ENCODE data around the gene GH2. TPM values are rescaled to one million over a fixed set of nuclear protein-coding genes. Genes with fewer than 3 reads are reported as not detected.

GH2 gene
- total RNA-seq, 1 donor from 2014 or later, result not detected

- intact Hi-C loops (cut with micrococcal nuclease), result loop anchor here (1.0 to 10.0 kb wide), 12 partner anchors 15 to 1132 kb away; partner anchors contain the start of genes CCDC47, CEP95, DCAF7 and DDX5
Measured at GRCh38 chr17:63842540-63843386, 39.0 kb downstream of the GH2 start, which contains the start of gene SMARCD2. SMARCD2 (minus strand) TSS chr17:63842685; CDS start chr17:63842674, 11 bp downstream.

GRCh38 chr17:63842173-63842539 is 39.6 kb downstream of the GH2 start:
- intact Hi-C loops (cut with micrococcal nuclease), result loop anchor here (2.0 to 10.0 kb wide), 5 partner anchors 179 to 1133 kb away; partner anchors contain the start of genes CEP95, DCAF7, DDX5 and ICAM2

GRCh38 chr17:63841350-63842172 is 40.2 kb downstream of the GH2 start:
- intact Hi-C loops (cut with micrococcal nuclease), result loop anchor here (2.0 to 10.0 kb wide), 5 partner anchors 179 to 1133 kb away; partner anchors contain the start of genes CEP95, DCAF7, DDX5 and ICAM2

GRCh38 chr17:63840591-63841349 is 41.0 kb downstream of the GH2 start:
- intact Hi-C loops (cut with micrococcal nuclease), result loop anchor here (5.0 to 10.0 kb wide), 3 partner anchors 288 to 1134 kb away; partner anchors contain the start of gene DCAF7

GRCh38 chr17:63838631-63839171 is 43.0 kb downstream of the GH2 start:
- intact Hi-C loops (cut with micrococcal nuclease), result loop anchor here (1.0 kb wide), 1 partner anchor 7 kb away; no protein-coding TSS in a partner anchor

- intact Hi-C loops (cut with micrococcal nuclease), result no loop called here
Measured at GRCh38 chr17:63837962-63838600, 43.7 kb downstream of the GH2 start.

GRCh38 chr17:63837480-63837879 is 44.3 kb downstream of the GH2 start:
- intact Hi-C loops (cut with micrococcal nuclease), result no loop called here

GRCh38 chr17:63836811-63837210 is 44.9 kb downstream of the GH2 start:
- intact Hi-C loops (cut with micrococcal nuclease), result no loop called here

- intact Hi-C loops (cut with micrococcal nuclease), result loop anchor here (1.0 to 2.0 kb wide), 2 partner anchors 8 to 94 kb away; partner anchors contain the start of genes FTSJ3, PSMC5 and STRADA
Measured at GRCh38 chr17:63835167-63835720, 46.5 kb downstream of the GH2 start.

GRCh38 chr17:63834431-63835166 is 47.1 kb downstream of the GH2 start:
- intact Hi-C loops (cut with micrococcal nuclease), result loop anchor here (1.0 to 2.0 kb wide), 2 partner anchors 7 to 94 kb away; partner anchors contain the start of genes FTSJ3, PSMC5 and STRADA

- intact Hi-C loops (cut with micrococcal nuclease), result loop anchor here (2.0 kb wide), 1 partner anchor 93 kb away; the partner anchor contains the start of gene STRADA
Measured at GRCh38 chr17:63833741-63834373, 47.9 kb downstream of the GH2 start.

- intact Hi-C loops (cut with micrococcal nuclease), result no loop called here
Measured at GRCh38 chr17:63833026-63833740, 48.6 kb downstream of the GH2 start.

- intact Hi-C loops (cut with micrococcal nuclease), result no loop called here
Measured at GRCh38 chr17:63832455-63832854, 49.3 kb downstream of the GH2 start.

GRCh38 chr17:63832014-63832413 is 49.7 kb downstream of the GH2 start:
- intact Hi-C loops (cut with micrococcal nuclease), result no loop called here

- intact Hi-C loops (cut with micrococcal nuclease), result loop anchor here (1.0 kb wide), 1 partner anchor 8 kb away; no protein-coding TSS in a partner anchor
Measured at GRCh38 chr17:63831505-63831904, 50.2 kb downstream of the GH2 start.

GRCh38 chr17:63830904-63831491 is 50.7 kb downstream of the GH2 start:
- intact Hi-C loops (cut with micrococcal nuclease), result loop anchor here (1.0 kb wide), 1 partner anchor 8 kb away; no protein-coding TSS in a partner anchor

- intact Hi-C loops (cut with micrococcal nuclease), result no loop called here
Measured at GRCh38 chr17:63830278-63830677, 51.5 kb downstream of the GH2 start.

Measured in T-helper 1 cell treated with Interleukin-12 subunit alpha and Interleukin-12 subunit beta and Interleukin-4 antibody, amounts not matched to agents 30 ng/mL and 1 ng/mL, for 36 hours (primary cell).